NCI-H1417 treated with DMSO at 0.1 percent for 48 hours (cell line): Measurements from ENCODE around the gene NFATC2.
"Not testable (repeated sequence)": the region's sequence is repeated elsewhere in the genome, so short reads cannot be mapped to it uniquely, and the experiment has no call there.

Experiments
- DNase-seq: peaks from one replicate; lab custom pipeline; 2025; lab: John Stamatoyannopoulos, UW

The NFATC2 gene

DNA sequence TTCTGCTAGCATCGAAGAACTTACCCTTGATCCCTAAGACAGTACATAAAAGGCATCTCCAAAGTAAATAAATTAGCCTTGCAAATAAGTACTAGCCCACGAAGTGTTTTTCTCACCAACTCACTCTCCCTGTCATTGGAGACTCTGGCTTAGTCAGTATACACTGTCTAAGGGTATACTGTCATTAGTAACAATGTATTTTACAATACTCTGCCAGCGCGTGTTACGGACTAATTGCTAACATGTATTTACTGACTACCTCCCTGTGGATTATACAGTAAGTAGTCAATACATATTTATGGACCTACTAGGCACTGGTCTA lies 72.1 kb downstream of the NFATC2 start:
- DNase-seq = no peak

DNA sequence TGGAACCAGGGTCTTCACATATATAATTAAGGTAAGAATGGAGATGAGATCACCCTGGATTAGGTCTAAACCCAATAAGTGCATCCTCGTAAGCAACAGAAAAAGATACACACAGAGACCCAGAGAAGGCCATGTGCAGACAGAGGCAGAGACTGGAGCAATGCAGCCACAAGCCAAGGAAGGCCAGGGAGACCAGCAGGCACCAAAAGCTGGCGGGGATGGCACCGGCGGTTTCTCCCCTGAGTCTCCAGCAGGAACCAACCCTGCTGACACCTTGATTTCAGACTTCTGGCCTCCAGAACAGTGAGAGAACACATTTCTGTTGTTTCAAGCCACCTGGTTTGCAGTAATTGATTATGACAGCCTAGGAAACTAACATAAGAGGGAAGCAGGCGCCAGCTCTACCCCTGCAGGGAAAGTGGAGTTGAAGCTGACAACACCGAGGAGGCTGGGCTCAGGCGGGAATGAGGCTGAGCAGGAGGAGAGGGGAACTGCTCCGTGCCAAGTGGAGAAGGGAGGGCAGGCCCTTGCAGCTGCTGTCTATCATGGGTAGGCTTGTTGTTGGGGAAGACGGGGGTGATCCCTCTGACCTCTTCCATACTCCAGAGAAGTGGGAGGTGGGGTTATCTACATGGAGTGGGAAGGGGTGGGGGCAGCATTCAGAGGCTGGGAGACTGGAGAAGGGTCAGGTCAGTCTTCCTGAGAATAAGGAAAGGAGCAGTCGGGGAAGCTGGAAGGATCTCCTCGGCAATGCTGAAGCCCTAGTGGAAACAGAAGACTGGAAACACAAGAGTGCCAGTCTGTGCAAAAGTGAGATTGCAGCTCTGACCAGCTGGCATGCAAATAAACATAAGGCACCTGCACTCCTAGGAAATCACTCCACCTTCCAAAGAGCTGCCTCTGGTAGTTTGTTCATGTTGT lies 72.7 kb downstream of the NFATC2 start:
- DNase-seq = peak; percentile 23

DNA sequence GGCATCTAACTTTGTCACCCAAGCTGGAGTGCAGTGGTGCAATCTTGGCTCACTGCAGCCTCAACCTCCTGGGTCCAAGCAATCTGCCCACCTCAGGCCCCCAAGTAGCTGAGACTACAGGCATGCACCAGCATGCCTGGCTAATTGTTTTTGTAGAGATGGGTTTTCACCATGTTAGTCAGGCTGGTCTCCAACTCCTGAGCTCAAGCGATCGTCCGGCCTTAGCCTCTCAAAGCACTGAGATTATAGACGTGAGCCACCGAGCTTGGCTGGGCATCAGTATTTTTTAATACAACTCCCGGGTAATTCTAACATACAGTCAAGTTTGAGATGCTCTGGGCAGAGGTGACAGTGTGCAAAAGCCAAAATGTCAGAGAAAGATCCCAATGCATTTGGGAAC lies 73.5 kb downstream of the NFATC2 start:
- DNase-seq = no peak

GRCh38 chr20:51468636-51469035 lies 73.9 kb downstream of the NFATC2 start:
- no peak for DNase-seq

GRCh38 chr20:51467956-51468626 lies 74.4 kb downstream of the NFATC2 start:
- DNase-seq = no peak

DNA sequence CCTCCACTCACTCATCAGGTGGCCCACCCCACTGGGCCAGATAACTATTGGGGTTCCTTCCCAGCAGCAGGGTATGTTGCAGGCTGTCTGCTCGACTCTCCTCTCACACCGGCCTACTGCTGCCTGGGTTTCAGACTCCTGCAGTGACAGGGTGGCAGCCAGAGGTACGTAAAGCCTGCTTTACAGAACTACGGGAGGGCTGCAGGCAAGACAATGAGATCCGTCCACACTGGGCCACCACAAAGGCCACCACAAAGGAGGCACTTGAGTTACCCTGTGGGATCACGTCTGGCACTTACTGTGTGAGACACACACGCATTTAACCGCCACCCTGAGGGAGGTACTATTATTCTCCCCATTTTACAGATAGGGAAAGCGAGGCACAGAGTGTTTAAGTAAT lies 78.5 kb downstream of the NFATC2 start:
- no peak for DNase-seq

DNA sequence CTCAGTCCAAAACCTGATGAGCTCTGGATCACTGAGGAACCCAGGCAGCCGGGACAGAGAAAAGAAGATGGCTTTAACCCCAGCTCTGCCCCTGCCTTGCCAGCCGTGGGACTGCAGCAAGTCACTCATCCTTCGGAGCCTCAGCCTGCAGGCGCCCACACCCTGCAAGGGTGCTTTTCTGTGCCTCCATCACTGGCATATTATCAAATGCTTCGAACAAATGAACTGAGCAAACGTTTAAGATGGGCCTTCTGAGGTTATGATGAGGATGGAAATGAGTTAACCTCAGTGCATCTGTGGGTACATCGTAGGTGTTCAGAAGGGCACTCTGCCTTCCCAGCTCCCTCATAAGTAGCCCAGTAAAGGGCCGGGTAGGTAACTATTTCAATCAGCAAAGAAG lies 79.0 kb downstream of the NFATC2 start:
- no peak for DNase-seq

- no peak for DNase-seq
Observed at GRCh38 chr20:51462566-51463276, 79.8 kb downstream of the NFATC2 start.

DNA sequence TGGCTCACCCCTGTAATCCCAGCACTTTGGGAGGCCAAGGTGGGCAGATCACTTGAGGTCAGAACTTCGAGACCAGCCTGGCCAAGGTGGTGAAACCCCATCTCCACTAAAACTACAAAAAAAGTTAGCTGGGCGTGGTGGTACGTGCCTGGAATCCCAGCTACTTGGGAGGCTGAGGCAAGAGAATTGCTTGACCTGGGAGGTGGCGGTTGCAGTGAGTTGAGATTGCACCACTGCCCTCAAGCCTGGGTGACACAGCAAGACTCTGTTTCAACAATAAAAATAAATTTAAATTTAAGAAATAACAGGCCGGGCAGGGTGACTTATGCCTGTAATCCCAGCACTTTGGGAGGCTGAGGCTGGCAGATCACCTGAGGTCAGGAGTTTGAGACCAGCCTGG lies 80.7 kb downstream of the NFATC2 start:
- not testable (repeated sequence) for DNase-seq

- DNase-seq = no peak
Observed at GRCh38 chr20:51461306-51461705, 81.2 kb downstream of the NFATC2 start.

DNA sequence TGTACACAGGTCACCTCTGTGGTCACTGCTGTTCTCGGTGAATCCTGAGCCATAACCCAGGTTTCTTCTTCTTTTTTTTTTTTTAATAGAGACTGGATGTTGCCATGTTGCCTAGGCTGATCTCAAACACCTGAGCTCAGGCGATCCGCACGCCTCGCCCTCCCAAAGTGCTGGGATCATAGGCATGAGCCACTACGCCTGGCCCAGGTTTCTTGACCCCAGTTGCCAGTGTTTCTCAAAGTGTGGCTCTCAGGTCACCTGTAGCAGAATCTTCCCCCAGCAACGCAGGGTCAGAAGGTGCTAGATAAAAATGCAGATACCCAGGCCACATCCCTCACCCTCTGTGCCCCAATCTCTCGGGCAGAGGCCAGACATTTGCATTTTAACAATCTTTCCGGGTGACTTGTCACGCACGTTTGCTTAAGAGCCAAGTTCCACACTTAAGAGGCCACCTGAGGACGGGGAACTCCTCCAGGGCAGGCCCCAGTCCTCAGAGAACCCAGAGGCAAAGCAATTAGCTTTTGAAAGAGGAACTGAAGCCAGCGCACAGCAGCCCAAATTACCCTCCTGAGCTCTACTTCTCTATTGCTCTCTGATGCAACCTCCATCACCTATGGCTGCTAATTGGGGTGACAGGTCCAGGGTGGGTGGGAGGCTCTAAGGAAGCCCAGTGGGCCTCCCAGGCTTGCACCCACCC lies 81.8 kb downstream of the NFATC2 start:
- no peak for DNase-seq

DNA sequence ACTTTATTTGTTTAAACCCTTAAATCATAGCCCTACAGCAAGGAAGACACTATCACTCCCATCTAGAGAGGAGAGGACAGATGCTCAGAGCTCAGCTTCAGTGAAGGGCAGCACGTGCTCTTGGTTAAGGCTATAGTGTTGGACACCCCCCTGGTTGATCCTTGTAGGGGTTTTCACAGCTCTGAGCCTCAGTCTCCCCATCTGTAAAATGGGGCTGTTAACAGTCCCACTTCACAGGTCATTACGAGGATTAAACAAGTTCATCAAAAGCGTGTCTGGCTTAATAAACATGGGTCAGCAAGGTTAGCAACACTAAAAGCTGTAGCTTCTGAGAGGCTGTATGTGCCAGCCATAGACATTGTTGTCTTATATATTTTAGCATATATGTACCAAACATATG lies 82.4 kb downstream of the NFATC2 start:
- no peak for DNase-seq

DNA sequence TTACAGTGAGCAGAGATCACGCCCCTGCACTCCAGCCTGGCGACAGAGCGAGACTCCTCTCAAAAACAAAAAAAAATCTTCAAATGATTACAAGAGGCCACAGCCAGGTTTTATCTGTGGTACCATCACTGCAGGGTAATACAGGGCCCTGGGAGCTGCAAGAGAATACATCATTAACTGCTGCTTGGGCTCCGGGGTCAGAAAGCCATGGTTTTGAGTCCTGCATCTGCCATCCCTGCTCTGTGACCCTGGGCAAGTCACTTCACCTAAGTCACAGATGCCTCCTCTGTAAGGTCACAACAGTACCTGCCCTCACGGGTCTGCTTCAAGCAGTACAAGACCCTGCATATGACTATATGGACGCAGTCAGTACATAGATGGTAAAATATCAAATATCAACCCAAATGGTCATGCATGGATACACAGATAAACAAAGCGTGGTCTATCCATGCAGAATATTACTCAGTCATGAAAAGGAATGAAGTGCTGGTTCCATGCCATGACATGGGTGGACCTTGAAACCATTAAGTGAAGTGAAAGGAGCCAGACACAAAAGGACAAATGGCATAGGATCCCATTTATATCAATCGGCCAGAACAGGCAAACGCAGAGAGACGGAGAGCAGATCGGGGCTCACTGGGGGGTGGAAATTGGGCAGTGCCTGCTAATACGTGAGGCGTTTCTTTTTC lies 83.6 kb downstream of the NFATC2 start:
- no peak for DNase-seq

DNA sequence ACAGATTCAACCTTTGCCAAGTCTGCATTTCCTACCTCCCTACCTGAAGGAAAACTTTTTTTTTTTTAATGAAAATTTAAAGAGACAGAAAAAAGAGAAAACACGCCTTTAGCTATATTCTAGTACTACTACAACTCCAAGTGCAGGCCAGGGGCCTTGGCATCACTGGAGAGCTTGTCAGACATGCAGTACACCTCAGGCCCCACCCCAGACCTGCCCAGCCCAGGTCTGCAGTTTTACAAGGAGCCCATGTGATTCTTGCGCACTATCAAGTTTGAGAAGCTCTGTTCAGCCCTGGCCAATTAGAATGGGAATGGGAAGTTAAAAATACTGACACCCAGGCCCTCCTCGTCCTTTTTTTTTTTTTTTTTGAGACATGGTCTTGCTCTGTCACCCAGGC lies 85.0 kb downstream of the NFATC2 start:
- no peak for DNase-seq

GRCh38 chr20:51456511-51457509 lies 85.7 kb downstream of the NFATC2 start:
- no peak for DNase-seq

GRCh38 chr20:51454250-51454865 lies 88.2 kb downstream of the NFATC2 start:
- DNase-seq = no peak

DNA sequence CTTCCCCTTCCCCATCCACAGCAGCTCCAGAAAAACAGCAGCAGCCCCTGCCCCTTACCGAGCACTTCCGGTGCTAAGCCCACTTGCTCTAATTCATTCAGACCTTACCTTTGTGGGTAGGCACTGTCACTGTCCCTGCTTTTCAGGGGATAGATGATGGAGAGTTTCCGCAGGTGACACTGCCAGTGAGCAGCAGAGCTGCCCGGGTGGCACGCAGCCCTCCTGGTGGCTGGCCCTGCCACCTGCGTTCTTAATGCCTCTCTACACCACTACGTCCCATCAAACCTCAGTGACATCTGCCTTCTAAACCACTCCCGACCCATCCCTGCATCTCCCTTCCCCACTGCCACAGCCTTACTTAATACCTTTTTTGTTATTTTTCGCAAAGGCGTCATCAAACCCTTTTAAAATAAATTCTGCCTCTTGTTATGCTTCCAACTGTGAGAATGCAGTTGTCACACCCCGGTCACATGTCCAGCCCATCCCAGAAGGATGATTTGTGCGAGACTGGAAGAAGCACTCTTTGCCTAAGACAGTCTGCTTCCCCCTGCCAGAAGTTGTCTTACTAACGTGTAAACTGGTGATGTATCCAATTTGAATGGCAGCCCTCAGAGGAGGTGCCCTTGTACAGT lies 89.7 kb downstream of the NFATC2 start:
- DNase-seq = no peak

DNA sequence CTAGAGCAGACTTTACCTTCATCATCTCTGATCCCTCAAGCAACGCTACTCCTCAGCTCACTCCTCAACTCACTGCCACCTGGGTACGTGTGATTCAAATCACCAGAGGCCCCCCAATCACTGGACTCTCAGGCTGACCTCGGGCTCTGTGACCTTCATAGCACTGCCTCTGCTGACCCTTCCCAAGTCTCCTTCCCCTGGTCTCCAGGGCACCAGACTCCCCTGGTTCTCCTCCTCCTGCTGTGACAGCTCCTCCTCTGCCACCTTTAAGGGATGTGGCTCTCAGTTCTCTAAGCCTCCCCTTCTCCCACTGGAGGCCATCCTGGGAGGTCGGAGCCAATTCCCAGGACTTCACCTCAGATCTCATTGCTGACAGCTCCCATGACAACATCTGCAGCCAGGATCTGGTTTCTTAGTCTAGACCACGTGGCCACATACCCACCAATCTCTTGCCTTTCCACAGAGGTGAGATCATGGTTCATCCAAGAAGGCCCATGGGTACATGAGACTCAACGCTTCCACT lies 90.4 kb downstream of the NFATC2 start:
- DNase-seq = no peak

- no peak for DNase-seq
Observed at GRCh38 chr20:51451484-51451883, 91.0 kb downstream of the NFATC2 start.
